Ovary (tissue), 9 donors: ENCODE data around the gene CRYL1. TPM values are rescaled to one million over a fixed set of nuclear protein-coding genes. Genes with fewer than 3 reads are reported as not detected.

Experiments
- DNase-seq, 5 donors: peaks; one replicate each; pipeline ENCODE4 v3.0.0-alpha.2; 2019 to 2020
- H3K27ac ChIP-seq, 2 donors: fragments of 200-600 bp; one replicate each; pipeline versions ENCODE4 v1.5.1 to v1.8.0; 2019 to 2022
- H3K27me3 ChIP-seq: fragments of 200-600 bp; one replicate; pipeline ENCODE4 v1.8.0; 2022
- H3K36me3 ChIP-seq: fragments of 200-600 bp; sonication (generic); one replicate; pipeline ENCODE4 v1.5.1; 2019
- H3K4me1 ChIP-seq: one replicate; pipeline ENCODE4 v1.8.1; 2013; ENCODE audit warnings: mild to moderate bottlenecking, moderate library complexity; ENCODE audit not compliant: insufficient read depth
- H3K4me3 ChIP-seq: fragments of 200-600 bp; sonication (generic); one replicate; pipeline ENCODE4 v1.5.1; 2017
- H3K9me3 ChIP-seq, 2 donors: fragments of 200-600 bp in 1 of 2; sonication (generic) in 1 of 2; one replicate each; pipeline versions ENCODE4 v1.5.1 to v1.8.1; 2013 to 2019; ENCODE audit warnings: mild to moderate bottlenecking in 1 of 2, moderate library complexity in 1 of 2
- EP300 ChIP-seq: sonication (generic); formaldehyde crosslinking; IDR thresholded peaks from one replicate; pipeline ENCODE4 v1.6.1; 2017; ENCODE audit warnings: antibody characterized with exemption
- POLR2A ChIP-seq: fragments of 450-650 bp; IDR thresholded peaks from one replicate; pipeline ENCODE4 v1.6.1; 2017; ENCODE audit warnings: antibody characterized with exemption, mild to moderate bottlenecking, moderate library complexity
- WGBS, 3 donors: extraction: QIAGEN DNeasy Blood & Tissue Kit in 1 of 3; methylation state at CpG; one replicate each; pipeline versions ENCODE4 v1.1.5 to v1.1.7; 2013 to 2017; 5-methylcytosine and 5-hydroxymethylcytosine counted together
- intact Hi-C, 4 donors: fragments of 100-400 bp; cut with DNase I; formaldehyde crosslinking; loops; one replicate each; pipeline versions ENCODE4 v1.11.0 to v1.15.1; 2022 to 2023
- polyA plus RNA-seq, 2 donors: library from polyadenylated mRNA; stranded (reverse); fragments of 200-250 nt in 1 of 2; fragments of 350-450 nt in 1 of 2; fragmentation: Illumina TruSeq in 1 of 2; extraction: RNeasy Lipid Tissue Mini Kit (QIAGEN cat#74804) in 1 of 2; gene quantifications; one replicate each; pipeline ENCODE4 v1.2.3, GENCODE V29; 2013 to 2014
- total RNA-seq, 7 donors: library from RNA; depleted of rRNA in 2 of 7; stranded (reverse); fragments of >200 nt in 2 of 7; fragmentation: NEBNext Ultra II Directional in 3 of 7; extraction: Animal tissue kit (Norgen Biotek cat#: 25700) in 3 of 7; gene quantifications; one replicate each; pipeline versions ENCODE4 v1.1.0 to v1.2.4, GENCODE V29; 2016 to 2023
- TF ChIP-seq, protein P1 (sequence below), 3 donors: fragments of 450-650 bp in 2 of 3; fragments of 200-600 bp in 1 of 3; IDR thresholded peaks; one replicate each; pipeline versions ENCODE4 v1.5.1 to v1.8.0; 2016 to 2022; ENCODE audit warnings: antibody characterized with exemption in 3 of 3, mild to moderate bottlenecking in 1 of 3
- donor health status: DM: no; HTN: no; CAD: no; lungs with moderate emphysema.
- donor health status: DM: no; HTN: no; CAD: no.
- donor health status: Bipolar disorder and iron deficiency.
- donor health status: DM: yes; HTN: yes; CAD: no.
- donor health status: DM: no; HTN: no; CAD: no.
- donor health status: DM: yes; HTN: yes; CAD: no.

The CRYL1 gene
- total and polyA plus RNA-seq, 9 donors: 17.3 to 41.7 (median 25.8) TPM

DNA sequence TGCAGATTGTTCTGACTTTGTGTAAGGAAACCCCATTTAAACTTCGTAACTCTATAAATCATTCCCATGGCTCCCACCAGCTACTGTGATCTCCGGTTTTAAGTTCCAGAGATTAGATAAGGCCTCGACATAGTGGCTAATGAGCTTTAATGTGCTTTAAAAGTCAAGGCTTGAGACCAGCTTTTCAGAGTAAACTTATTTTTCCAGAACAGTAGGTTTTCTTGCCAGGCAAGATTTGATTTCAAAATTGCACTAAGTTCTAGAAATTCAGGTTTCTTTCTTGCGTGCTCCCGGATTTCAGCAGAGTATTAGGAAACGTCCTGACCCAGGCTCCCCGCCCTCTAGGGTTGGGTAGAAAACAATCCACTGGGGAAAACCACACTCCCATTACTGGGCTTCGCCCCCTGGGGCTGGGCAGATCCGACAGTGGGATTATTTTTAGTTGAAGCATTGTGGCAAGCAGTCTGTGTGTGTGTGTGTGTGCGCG, 43.3 kb downstream of the CRYL1 start:
- 63 to 74% (median 73%) methylated on average over 11 of the region's 11 CpGs for WGBS, 3 donors
- Histone ChIP-seq H3K4me1 (no peaks in the 10 kb centered on the region), H3K4me3 (no peak overlapping the region), H3K27me3 (no peaks in the 10 kb centered on the region), H3K36me3 (no peaks in the 10 kb centered on the region), H3K27ac (no peak overlapping the region), H3K9me3 (no peaks in the 10 kb centered on the region)
- intact Hi-C loops: no loop called here
- DNase-seq: no peak
- TF ChIP-seq, protein P1, sequence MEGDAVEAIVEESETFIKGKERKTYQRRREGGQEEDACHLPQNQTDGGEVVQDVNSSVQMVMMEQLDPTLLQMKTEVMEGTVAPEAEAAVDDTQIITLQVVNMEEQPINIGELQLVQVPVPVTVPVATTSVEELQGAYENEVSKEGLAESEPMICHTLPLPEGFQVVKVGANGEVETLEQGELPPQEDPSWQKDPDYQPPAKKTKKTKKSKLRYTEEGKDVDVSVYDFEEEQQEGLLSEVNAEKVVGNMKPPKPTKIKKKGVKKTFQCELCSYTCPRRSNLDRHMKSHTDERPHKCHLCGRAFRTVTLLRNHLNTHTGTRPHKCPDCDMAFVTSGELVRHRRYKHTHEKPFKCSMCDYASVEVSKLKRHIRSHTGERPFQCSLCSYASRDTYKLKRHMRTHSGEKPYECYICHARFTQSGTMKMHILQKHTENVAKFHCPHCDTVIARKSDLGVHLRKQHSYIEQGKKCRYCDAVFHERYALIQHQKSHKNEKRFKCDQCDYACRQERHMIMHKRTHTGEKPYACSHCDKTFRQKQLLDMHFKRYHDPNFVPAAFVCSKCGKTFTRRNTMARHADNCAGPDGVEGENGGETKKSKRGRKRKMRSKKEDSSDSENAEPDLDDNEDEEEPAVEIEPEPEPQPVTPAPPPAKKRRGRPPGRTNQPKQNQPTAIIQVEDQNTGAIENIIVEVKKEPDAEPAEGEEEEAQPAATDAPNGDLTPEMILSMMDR (IDR thresholded peaks at IDR 0.05): no peak
- no peak for TF ChIP-seq POLR2A
- no peak for TF ChIP-seq EP300

- Histone ChIP-seq H3K4me3 (no peak overlapping the region), H3K9me3 (no peaks in the 10 kb centered on the region)
- TF ChIP-seq POLR2A (no peak), EP300 (no peak)
- TF ChIP-seq, protein P1 (IDR thresholded peaks at IDR 0.05): no peak
Measured at GRCh38 chr13:20477394-20477793, 48.3 kb downstream of the CRYL1 start.

DNA sequence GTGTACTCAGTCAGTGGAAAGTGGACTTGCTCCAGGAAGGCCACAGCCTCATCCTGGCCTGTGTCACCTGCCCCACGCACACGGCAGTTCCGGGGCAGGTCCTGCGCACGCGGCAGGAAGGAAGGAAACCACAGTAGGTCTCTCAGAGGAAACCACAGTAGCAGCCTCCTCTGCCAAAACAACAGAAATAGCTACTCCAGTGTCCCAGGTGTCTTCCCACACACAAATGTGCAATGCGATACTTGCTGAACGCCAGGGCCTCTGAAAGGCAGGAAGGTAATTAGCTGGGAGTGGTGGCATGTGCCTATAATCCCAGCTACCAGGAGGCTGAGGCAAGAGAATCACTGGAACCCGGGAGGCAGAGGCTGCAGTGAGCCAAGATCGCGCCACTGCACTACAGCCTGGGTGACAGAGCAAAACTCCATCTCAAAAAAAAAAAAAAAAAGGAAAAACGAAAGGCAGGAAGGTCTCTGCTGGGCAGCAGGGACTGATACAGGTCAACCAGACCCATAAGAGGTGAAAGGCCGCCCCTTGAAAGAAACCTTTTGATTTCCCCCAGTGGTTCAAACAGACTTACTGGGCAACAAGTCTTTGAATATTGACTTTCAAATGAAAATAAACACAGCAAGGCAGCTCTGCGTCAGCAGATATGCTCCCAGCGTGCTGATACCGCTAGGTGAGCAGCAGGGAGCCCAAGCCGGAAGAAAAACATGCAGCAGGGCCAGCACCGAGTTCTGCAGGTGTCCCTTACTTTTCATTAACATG, 49.5 kb downstream of the CRYL1 start:
- no peaks in the 10 kb centered on the region for H3K9me3 ChIP-seq
- no peaks in the 10 kb centered on the region for H3K27me3 ChIP-seq
- TF ChIP-seq POLR2A (no peak), EP300 (no peak)
- TF ChIP-seq, protein P1 (IDR thresholded peaks at IDR 0.05): no peak
- 76 to 81% (median 76%) methylated on average over 17 to 18 of the region's 18 CpGs for WGBS, 3 donors
- no peak overlapping the region for H3K27ac ChIP-seq
- intact Hi-C loops: no loop called here
- no peaks in the 10 kb centered on the region for H3K36me3 ChIP-seq
- DNase-seq: no peak
- H3K4me3 ChIP-seq: no peak overlapping the region
- H3K4me1 ChIP-seq: no peaks in the 10 kb centered on the region

More at GRCh38 chr13:20477394-20477793, 48.3 kb downstream of the CRYL1 start:
- intact Hi-C loops: no loop called here
- DNase-seq: no peak
- WGBS, 3 donors: 90 to 99% (median 93%) methylated on average over 3 of the region's 3 CpGs
- Histone ChIP-seq H3K36me3 (no peaks in the 10 kb centered on the region), H3K27ac (no peak overlapping the region), H3K4me1 (no peaks in the 10 kb centered on the region), H3K27me3 (no peaks in the 10 kb centered on the region)

DNA sequence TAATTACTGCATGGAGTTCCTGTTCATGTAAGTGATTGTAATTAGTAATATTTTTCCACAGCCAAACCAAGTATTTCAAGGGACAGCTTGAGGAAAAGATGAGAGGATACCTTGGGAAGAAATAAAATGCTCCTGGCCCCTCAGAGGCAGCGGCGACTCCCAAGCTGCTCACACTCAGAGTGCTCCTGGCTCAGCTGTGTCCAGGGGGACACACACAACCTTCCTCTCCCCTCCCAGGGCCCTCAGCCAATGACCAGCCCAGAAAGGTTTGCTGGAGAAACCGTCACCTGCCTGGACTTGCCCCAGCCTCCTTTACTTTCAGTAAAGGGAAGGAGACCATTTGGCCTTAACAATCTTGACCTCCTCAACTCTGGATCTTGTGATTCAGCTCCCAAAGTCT, 51.1 kb downstream of the CRYL1 start:
- H3K4me1 ChIP-seq: no peaks in the 10 kb centered on the region
- H3K4me3 ChIP-seq: no peak overlapping the region
- intact Hi-C loops: no loop called here
- H3K36me3 ChIP-seq: no peaks in the 10 kb centered on the region
- WGBS, 3 donors: 95 to 98% (median 97%) methylated on average over 3 of the region's 3 CpGs
- H3K27ac ChIP-seq: no peak overlapping the region
- no peak for TF ChIP-seq EP300
- H3K9me3 ChIP-seq: no peaks in the 10 kb centered on the region
- H3K27me3 ChIP-seq: no peaks in the 10 kb centered on the region
- no peak for DNase-seq

DNA sequence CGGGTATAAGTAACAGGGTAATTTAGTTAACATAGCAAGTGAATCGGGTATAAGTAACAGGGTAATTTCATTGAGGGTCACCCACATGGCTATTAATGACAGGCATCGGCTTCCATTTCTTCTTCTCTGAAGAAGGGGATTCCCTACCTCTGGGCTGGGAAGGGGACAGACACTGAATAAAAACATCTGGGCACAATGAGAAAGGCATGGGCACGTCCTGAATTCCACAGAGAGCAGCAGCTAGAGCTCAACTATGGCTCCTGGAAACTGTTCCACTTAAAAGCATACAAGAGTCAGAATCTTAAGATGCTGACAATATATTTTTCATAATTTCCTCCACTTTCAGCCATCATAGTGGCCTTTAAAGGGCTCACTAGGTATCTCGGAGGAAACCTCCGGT, 51.8 kb downstream of the CRYL1 start:
- H3K9me3 ChIP-seq: no peaks in the 10 kb centered on the region
- intact Hi-C loops: no loop called here
- H3K4me1 ChIP-seq: no peaks in the 10 kb centered on the region
- 73 to 81% (median 81%) methylated on average over 6 of the region's 6 CpGs for WGBS, 3 donors
- no peaks in the 10 kb centered on the region for H3K27me3 ChIP-seq
- no peak overlapping the region for H3K27ac ChIP-seq
- H3K4me3 ChIP-seq: no peak overlapping the region
- TF ChIP-seq, protein P1 (IDR thresholded peaks at IDR 0.05): no peak
- no peak for TF ChIP-seq POLR2A
- TF ChIP-seq EP300: no peak
- no peak for DNase-seq
- no peaks in the 10 kb centered on the region for H3K36me3 ChIP-seq
